Right forelimb (tissue), 1 donor: ENCODE results near the gene INTS4.
"Not testable (repeated sequence)": the region's sequence is repeated elsewhere in the genome, so short reads cannot be mapped to it uniquely, and the experiment has no call there.

Source experiments
- DNase-seq: peaks from one replicate; pipeline ENCODE4 v3.0.0-alpha.2; 2018

INTS4 gene

GRCh38 chr11:77874206-77874605 is 120.3 kb downstream of the INTS4 start:
- no peak for DNase-seq

GRCh38 chr11:77873345-77873744 is 121.1 kb downstream of the INTS4 start:
- DNase-seq: no peak

- no peak for DNase-seq
These were observed 122.6 kb downstream of the INTS4 start for GRCh38 chr11:77871855-77872254.

GRCh38 chr11:77868744-77869143 is 125.7 kb downstream of the INTS4 start:
- no peak for DNase-seq

GRCh38 chr11:77866336-77866735 is 128.1 kb downstream of the INTS4 start:
- DNase-seq: no peak

- no peak for DNase-seq
These were observed 128.7 kb downstream of the INTS4 start for GRCh38 chr11:77865805-77866204.

GRCh38 chr11:77861444-77861843 is 133.0 kb downstream of the INTS4 start:
- DNase-seq: not testable (repeated sequence)

- not testable (repeated sequence) for DNase-seq
These were observed 136.5 kb downstream of the INTS4 start for GRCh38 chr11:77857906-77858457.

- DNase-seq: no peak
These were observed 139.6 kb downstream of the INTS4 start for GRCh38 chr11:77854838-77855237.

- DNase-seq: no peak
These were observed 143.0 kb downstream of the INTS4 start for GRCh38 chr11:77851503-77851902.

- not testable (repeated sequence) for DNase-seq
These were observed 150.8 kb downstream of the INTS4 start for GRCh38 chr11:77843700-77844099.

- no peak for DNase-seq
These were observed 151.9 kb downstream of the INTS4 start for GRCh38 chr11:77842441-77843121.

GRCh38 chr11:77833302-77833701 is 161.2 kb downstream of the INTS4 start:
- DNase-seq: no peak

- no peak for DNase-seq
These were observed 165.5 kb downstream of the INTS4 start for GRCh38 chr11:77828926-77829325.
